Fibroblast of peridontal ligament (primary cell): ENCODE results near the gene PPP1R36.
A peak's percentile ranks its signal among the peaks of the same experiment; 100 is the strongest.
"Not testable (repeated sequence)": the region's sequence is repeated elsewhere in the genome, so short reads cannot be mapped to it uniquely, and the experiment has no call there.

Experiments used
- DNase-seq: peaks from one replicate; pipeline ENCODE4 v3.0.0-alpha.2; 2010; ENCODE audit errors: extremely low read depth

The PPP1R36 gene

GRCh38 chr14:64518229-64518628 lies 31.5 kb upstream of the PPP1R36 start:
- no peak for DNase-seq

DNA sequence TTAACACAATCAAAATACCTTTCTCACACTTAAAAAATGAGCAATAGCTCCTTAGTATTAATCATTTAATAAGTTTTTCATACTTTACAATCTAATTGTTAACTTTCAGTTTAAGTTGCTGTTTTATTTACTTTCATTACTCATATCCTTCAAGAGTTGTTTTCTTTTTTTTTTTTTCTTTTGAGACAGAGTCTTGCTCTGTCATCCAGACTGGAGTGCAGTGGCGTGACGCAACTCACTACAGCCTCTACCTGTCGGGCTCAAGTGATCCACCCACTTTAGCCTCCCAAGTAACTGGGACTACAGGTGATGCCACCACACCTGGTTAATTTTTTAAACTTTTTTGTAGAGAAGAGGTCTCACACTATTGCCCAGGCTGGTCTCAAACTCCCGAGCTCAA lies 29.1 kb upstream of the PPP1R36 start:
- no peak for DNase-seq

DNA sequence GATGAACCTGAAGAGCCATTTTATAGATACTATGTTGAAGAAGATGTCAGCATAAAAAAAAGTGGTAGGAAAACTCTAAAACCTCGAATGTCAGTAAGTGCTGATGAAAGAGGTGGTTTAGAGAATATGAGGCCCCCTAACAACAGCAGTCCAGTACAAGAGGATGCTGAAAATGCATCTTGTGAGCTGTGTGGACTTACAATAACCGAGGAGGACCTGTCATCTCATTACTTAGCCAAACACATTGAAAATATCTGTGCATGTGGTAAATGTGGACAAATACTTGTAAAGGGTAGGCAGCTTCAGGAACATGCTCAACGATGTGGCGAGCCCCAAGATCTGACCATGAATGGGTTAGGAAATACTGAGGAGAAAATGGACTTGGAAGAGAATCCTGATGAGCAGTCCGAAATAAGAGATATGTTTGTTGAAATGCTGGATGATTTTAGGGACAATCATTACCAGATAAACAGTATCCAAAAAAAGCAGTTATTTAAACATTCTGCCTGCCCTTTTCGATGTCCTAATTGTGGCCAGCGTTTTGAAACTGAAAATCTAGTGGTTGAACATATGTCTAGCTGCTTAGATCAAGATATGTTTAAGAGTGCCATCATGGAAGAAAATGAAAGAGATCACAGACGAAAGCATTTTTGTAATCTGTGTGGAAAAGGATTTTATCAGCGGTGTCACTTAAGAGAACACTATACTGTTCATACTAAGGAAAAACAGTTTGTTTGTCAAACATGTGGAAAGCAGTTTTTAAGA lies 27.0 kb upstream of the PPP1R36 start:
- DNase-seq = no peak

DNA sequence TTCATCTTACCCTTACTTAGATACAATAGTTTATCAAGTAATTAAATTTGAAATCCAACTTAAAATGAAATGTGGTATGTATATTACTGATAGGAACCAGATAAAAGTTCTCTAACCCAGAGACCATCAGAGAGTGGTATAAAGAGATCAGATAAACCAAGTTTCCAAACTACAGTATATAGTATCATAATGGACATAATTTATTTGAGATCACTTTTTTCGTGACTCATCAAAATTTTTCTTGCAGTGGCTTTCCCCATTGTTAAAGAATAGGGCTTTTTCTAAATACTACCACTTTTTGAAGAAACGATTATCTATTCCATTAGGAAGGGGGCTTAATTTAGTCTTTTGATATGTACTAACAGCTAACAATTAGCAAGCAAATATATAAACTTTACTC lies 24.4 kb upstream of the PPP1R36 start:
- DNase-seq = no peak

- no peak for DNase-seq
These were observed 18.2 kb upstream of the PPP1R36 start for GRCh38 chr14:64531567-64531966.

DNA sequence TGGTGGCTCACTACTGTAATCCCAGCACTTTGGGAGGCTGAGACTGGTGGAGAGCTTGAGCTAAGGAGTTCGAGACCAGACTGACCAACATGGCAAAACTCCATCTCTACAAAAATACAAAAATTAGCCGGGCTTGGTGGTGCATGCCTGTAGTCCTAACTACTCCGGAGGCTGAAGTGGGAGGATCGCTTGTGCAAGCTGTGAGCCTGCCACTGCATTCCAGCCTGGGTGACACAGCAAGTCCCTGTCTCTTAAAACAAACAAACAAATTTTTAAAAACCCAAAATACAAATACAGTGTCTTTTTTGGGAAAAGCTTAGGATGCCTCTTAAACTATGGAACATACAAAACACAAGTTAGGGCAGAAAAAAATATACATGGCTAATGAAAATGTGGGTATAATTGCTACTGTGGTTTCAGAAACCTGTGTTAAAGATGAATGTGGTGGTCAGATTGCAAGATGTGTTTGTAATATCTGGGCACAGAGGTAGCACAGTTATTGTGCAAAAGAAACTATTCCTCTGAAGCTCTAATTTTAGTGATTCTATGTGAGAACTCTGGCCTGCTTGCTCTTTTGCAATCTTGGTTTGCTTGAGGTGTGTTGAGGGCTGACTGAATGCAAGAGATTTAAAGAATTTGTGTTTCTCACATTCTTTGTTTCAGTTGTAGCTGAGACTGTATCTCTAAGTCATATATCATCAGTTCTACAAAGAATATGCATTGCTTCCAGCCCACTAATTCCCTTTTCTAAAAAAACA lies 13.1 kb upstream of the PPP1R36 start:
- peak; percentile 20 for DNase-seq

DNA sequence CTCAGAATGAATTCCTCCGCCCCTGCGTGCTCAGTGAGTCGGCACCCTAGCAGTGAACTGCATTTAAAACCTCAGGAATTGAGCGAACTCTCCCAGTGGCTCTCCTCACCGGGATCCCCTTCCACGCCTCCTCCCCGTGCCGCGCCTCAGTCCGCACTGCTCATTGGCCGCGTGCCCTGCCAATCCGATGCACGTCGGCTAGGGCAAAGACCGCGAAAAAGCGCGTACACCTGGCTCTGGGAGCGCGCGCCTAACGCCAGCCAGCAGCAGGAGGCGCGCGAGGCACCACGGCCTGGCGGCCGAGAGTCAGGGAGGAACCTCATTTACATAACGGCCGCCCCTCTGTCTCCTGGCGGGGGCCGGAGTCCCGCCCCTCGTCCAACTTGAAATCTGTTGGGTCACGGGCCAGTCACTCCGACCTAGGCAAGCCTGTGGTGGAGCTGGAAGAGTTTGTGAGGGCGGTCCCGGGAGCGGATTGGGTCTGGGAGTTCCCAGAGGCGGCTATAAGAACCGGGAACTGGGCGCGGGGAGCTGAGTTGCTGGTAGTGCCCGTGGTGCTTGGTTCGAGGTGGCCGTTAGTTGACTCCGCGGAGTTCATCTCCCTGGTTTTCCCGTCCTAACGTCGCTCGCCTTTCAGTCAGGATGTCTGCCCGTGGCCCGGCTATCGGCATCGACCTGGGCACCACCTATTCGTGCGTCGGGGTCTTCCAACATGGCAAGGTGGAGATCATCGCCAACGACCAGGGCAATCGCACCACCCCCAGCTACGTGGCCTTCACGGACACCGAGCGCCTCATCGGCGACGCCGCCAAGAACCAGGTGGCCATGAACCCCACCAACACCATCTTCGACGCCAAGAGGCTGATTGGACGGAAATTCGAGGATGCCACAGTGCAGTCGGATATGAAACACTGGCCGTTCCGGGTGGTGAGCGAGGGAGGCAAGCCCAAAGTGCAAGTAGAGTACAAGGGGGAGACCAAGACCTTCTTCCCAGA lies 9.3 kb upstream of the PPP1R36 start, which contains the start of gene HSPA2:
TSS of gene HSPA2 (plus strand) at position 534 of the 995 bp plus-strand sequence. CDS start at position 643, 109 bp downstream.
- DNase-seq = peak; percentile 99

DNA sequence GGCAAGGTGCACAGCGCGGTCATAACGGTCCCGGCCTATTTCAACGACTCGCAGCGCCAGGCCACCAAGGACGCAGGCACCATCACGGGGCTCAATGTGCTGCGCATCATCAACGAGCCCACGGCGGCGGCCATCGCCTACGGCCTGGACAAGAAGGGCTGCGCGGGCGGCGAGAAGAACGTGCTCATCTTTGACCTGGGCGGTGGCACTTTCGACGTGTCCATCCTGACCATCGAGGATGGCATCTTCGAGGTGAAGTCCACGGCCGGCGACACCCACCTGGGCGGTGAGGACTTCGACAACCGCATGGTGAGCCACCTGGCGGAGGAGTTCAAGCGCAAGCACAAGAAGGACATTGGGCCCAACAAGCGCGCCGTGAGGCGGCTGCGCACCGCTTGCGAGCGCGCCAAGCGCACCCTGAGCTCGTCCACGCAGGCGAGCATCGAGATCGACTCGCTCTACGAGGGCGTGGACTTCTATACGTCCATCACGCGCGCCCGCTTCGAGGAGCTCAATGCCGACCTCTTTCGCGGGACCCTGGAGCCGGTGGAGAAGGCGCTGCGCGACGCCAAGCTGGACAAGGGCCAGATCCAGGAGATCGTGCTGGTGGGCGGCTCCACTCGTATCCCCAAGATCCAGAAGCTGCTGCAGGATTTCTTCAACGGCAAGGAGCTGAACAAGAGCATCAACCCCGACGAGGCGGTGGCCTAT lies 8.3 kb upstream of the PPP1R36 start:
- no peak for DNase-seq

DNA sequence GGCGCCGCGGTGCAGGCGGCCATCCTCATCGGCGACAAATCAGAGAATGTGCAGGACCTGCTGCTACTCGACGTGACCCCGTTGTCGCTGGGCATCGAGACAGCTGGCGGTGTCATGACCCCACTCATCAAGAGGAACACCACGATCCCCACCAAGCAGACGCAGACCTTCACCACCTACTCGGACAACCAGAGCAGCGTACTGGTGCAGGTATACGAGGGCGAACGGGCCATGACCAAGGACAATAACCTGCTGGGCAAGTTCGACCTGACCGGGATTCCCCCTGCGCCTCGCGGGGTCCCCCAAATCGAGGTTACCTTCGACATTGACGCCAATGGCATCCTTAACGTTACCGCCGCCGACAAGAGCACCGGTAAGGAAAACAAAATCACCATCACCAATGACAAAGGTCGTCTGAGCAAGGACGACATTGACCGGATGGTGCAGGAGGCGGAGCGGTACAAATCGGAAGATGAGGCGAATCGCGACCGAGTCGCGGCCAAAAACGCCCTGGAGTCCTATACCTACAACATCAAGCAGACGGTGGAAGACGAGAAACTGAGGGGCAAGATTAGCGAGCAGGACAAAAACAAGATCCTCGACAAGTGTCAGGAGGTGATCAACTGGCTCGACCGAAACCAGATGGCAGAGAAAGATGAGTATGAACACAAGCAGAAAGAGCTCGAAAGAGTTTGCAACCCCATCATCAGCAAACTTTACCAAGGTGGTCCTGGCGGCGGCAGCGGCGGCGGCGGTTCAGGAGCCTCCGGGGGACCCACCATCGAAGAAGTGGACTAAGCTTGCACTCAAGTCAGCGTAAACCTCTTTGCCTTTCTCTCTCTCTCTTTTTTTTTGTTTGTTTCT lies 7.6 kb upstream of the PPP1R36 start:
- no peak for DNase-seq

- DNase-seq = no peak
These were observed 6.9 kb upstream of the PPP1R36 start for GRCh38 chr14:64542836-64543201.

- DNase-seq = no peak
These were observed 5.0 kb upstream of the PPP1R36 start for GRCh38 chr14:64544607-64545312.

- DNase-seq = peak; percentile 36
These were observed 745 bp upstream of the PPP1R36 start for GRCh38 chr14:64549016-64549415.

DNA sequence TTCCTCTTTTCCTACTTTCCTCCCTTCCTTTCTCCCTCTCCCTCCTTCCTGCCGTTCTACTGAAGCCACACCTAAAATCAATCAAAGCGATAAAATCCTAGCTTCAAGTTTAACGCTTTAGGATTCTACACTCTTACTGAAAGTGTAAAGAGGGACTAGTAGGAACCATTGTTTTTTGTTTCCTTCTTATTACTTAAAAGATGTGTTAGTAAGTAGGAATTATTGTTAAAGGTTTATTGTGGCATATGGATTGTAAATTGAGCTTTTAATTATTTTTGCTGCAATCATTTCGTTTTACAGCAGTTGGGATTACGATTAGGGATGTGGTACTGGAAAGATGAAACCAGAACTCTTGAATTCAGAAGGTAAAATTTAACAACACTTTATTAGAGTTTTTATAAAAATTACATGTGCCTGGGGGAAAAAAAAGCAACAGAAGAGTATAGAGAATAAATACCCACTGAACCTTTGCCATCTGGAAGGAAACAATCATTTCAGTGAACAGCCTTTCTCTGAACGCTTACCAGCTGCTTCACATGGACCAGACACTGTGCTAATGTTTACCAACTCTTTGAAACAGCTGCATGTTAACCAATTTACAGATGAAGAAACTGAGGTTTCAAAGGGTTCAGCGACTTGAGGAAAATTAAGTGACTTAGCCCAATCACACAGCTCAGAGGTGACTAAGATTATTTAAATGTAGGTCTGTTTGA lies 1.0 kb downstream of the PPP1R36 start:
- no peak for DNase-seq

DNA sequence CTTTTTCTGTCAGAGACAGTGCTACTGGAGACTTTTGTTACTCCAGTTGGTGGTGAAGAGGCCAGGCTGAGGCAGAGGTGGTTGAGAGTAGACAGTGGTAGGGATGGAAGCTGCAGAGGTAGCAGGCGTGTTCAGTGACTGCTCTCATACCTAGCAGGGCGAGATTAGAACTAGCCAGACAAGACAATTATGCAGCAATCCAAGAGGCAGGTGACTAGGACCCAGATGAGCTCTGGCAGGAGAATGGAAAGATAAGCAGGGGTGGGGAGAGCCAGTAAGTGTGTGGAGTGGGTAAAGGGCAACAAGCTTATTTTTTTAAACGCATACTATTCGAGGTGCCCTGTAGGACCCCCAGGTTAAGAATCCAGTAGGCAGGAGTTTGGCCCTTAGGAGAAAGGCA lies 4.8 kb downstream of the PPP1R36 start:
- DNase-seq = no peak

DNA sequence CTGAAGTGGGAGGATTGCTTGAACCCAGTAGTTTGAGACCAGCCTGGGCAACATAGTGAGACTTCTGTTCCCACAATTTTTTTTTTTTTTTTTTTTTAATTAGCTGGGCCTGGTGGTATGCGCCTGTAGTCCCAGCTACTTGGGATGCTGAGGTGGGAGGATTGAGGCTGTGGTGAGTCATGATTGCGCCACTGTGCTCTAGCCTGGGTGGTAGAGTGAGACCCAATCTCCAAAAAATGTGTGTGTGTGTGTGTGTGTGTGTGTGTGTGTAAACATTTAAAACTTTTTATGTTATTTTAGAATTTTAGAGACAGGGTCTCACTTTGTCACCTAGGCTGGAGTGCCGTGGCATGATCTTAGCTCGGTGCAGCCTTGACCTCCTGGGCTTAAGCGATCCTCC lies 6.8 kb downstream of the PPP1R36 start:
- DNase-seq = peak; percentile 75

DNA sequence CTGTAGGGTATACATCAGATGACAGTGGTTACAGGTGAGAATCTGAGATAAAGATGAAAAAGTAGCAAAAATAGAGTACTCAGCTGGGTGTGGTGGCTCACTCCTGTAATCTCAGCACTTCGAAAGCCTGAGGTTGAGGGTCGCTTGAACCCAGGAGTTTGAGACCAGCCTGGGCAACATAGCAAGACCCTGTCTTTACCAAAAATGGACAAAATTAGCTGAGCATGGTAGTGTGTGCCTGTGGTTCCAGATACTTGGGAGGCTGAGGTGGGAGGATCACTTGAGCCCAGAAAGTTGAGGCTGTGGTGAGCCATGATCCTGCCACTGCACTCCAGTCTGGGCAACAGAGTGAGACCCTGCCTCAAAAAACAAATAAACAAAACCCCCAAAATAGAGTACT lies 8.5 kb downstream of the PPP1R36 start:
- not testable (repeated sequence) for DNase-seq

GRCh38 chr14:64561631-64562030 lies 11.9 kb downstream of the PPP1R36 start:
- no peak for DNase-seq

- DNase-seq = no peak
These were observed 12.7 kb downstream of the PPP1R36 start for GRCh38 chr14:64562436-64562835.

DNA sequence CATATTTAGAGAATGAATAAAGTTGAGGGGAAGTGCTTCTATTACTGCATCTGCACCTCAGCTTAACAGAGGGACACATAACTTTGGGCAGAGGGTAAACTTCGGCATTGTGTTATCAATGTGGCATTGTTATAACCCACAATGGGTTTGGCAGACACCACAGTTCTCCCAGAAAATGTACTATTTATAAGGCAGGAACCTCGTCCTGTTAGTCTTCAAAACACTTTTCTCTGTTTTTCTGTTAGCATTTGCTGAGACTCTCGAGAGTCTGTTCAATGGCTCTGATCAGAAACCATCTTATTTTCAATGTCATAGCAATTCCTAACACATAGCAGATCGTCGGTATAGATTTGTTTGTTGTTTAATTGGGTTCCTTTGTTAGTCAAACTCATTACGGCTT lies 13.9 kb downstream of the PPP1R36 start:
- no peak for DNase-seq
